Neural cell (in vitro differentiated cells): Measurements from ENCODE around the gene SACM1L. TPM values are rescaled to one million over a fixed set of nuclear protein-coding genes. Genes with fewer than 3 reads are reported as not detected.

ENCODE experiments used
- H2AFZ ChIP-seq: fragments of 200-600, 300-800 bp; sonication (generic), shearing (Covaris generic); 2 replicates; pipeline ENCODE4 v1.6.0; 2014; ENCODE audit warnings: low read depth, mild to moderate bottlenecking, antibody characterized with exemption, low read length, moderate library complexity
- H3F3A ChIP-seq: fragments of 200-600 bp; shearing (Covaris generic); 2 replicates; pipeline ENCODE4 v1.6.1; 2016; ENCODE audit warnings: mild to moderate bottlenecking, moderate library complexity, mixed read lengths, antibody characterized with exemption, low read length; ENCODE audit not compliant: insufficient read depth, poor library complexity, severe bottlenecking
- H3K27ac ChIP-seq: fragments of 200-600, 300-800 bp; sonication (generic), shearing (Covaris generic); 2 replicates; pipeline ENCODE4 v1.5.1; 2014; ENCODE audit warnings: mild to moderate bottlenecking, low read length, moderate library complexity
- H3K27me3 ChIP-seq: fragments of 300-800, 200-600 bp; sonication (generic), shearing (Covaris generic); 2 replicates; pipeline ENCODE4 v1.6.0; 2014; ENCODE audit warnings: mild to moderate bottlenecking, low read depth, low read length, moderate library complexity; ENCODE audit not compliant: insufficient read depth
- H3K36me3 ChIP-seq: fragments of 300-800, 200-600 bp; sonication (generic), shearing (Covaris generic); 2 replicates; pipeline ENCODE4 v1.5.1; 2014; ENCODE audit warnings: mild to moderate bottlenecking, antibody characterized with exemption, low read length, moderate library complexity; ENCODE audit not compliant: insufficient read depth
- H3K4me2 ChIP-seq: fragments of 300-800, 200-600 bp; sonication (generic), shearing (Covaris generic); 2 replicates; pipeline ENCODE4 v1.6.0; 2014; ENCODE audit warnings: mild to moderate bottlenecking, low read length
- H3K4me3 ChIP-seq: fragments of 300-800, 200-600 bp; sonication (generic), shearing (Covaris generic); 2 replicates; pipeline ENCODE4 v1.5.1; 2014; ENCODE audit warnings: mild to moderate bottlenecking, low read length, moderate library complexity
- H3K79me2 ChIP-seq: fragments of 200-600 bp; shearing (Covaris generic); replicated peaks from 2 replicates; pipeline ENCODE4 v1.6.0; 2014; ENCODE audit warnings: mild to moderate bottlenecking, low read length, moderate library complexity; ENCODE audit not compliant: insufficient read depth
- H3K9ac ChIP-seq: fragments of 300-800, 200-600 bp; sonication (generic), shearing (Covaris generic); 2 replicates; pipeline ENCODE4 v1.6.1; 2016; ENCODE audit warnings: mild to moderate bottlenecking, low read length, mixed read lengths
- H3K9me2 ChIP-seq: fragments of 200-600 bp; shearing (Covaris generic); 2 replicates; pipeline ENCODE4 v1.6.1; 2016; ENCODE audit warnings: mild to moderate bottlenecking, low read length, mixed read lengths; ENCODE audit not compliant: insufficient read depth
- H3K9me3 ChIP-seq: fragments of 200-600, 300-800 bp; sonication (generic), shearing (Covaris generic); 2 replicates; pipeline ENCODE4 v1.6.1; 2016; ENCODE audit warnings: mild to moderate bottlenecking, mixed run types, low read length, moderate library complexity, mixed read lengths
- H4K20me1 ChIP-seq: fragments of 200-600 bp; shearing (Covaris generic); 2 replicates; pipeline ENCODE4 v1.6.1; 2016; ENCODE audit warnings: mild to moderate bottlenecking, mixed run types; ENCODE audit not compliant: insufficient read depth
- CTCF ChIP-seq: fragments of 450-650 bp; IDR thresholded peaks from 2 replicates; pipeline ENCODE4 v1.5.1; 2014; ENCODE audit warnings: antibody characterized with exemption, mild to moderate bottlenecking, moderate library complexity; ENCODE audit not compliant: poor library complexity, severe bottlenecking
- EP300 ChIP-seq: fragments of 450-650 bp; conservative IDR thresholded peaks from 2 replicates; pipeline ENCODE4 v1.6.1; 2014; ENCODE audit warnings: antibody characterized with exemption, mild to moderate bottlenecking, moderate library complexity; ENCODE audit not compliant: poor library complexity, severe bottlenecking
- EZH2 ChIP-seq: fragments of 200-600, 300-800 bp; shearing (Covaris generic), sonication (generic); IDR thresholded peaks from 2 replicates; pipeline ENCODE4 v1.6.1; 2014; ENCODE audit warnings: antibody characterized with exemption, low read length, borderline replicate concordance, mild to moderate bottlenecking; ENCODE audit not compliant: insufficient read depth, poor library complexity, severe bottlenecking
- MXI1 ChIP-seq: fragments of 450-650 bp; conservative IDR thresholded peaks from 2 replicates; pipeline ENCODE4 v1.6.1; 2014; ENCODE audit warnings: antibody characterized with exemption, mild to moderate bottlenecking; ENCODE audit not compliant: poor library complexity, severe bottlenecking
- POLR2AphosphoS5 ChIP-seq: IDR thresholded peaks from 2 replicates; pipeline ENCODE4 v1.6.1; 2012
- RAD21 ChIP-seq: fragments of 450-650 bp; conservative IDR thresholded peaks from 2 replicates; pipeline ENCODE4 v1.6.1; 2014; ENCODE audit warnings: antibody characterized with exemption, mild to moderate bottlenecking, moderate library complexity
- REST ChIP-seq: IDR thresholded peaks from 2 replicates; pipeline ENCODE4 v1.6.1; 2012; ENCODE audit warnings: borderline replicate concordance
- SMC3 ChIP-seq: fragments of 450-650 bp; conservative IDR thresholded peaks from 2 replicates; pipeline ENCODE4 v1.6.1; 2014; ENCODE audit warnings: antibody characterized with exemption, mild to moderate bottlenecking, moderate library complexity; ENCODE audit not compliant: poor library complexity
- TAF1 ChIP-seq: IDR thresholded peaks from 2 replicates; pipeline ENCODE4 v1.6.1; 2012; ENCODE audit warnings: low read depth
- polyA plus RNA-seq: library from polyadenylated mRNA; depleted of rRNA; stranded (reverse); fragments of >200 nt; gene quantifications from 2 replicates; pipeline ENCODE4 v1.2.3, GENCODE V29; 2014

Gene SACM1L
- polyA plus RNA-seq, 1 donor from 2014 or later: 66.2 TPM

- TF ChIP-seq TAF1 (no peak), CTCF (no peak), SMC3 (no peak), EZH2 (no peak), REST (no peak), EP300 (no peak), POLR2AphosphoS5 (no peak), MXI1 (no peak), RAD21 (no peak)
- Histone ChIP-seq H3K79me2 (no peaks in the 10 kb centered on the region), H3K27ac (no peak overlapping the region), H3K36me3 (no peaks in the 10 kb centered on the region), H3K9ac (no peak overlapping the region), H3K4me2 (no peak overlapping the region), H2AFZ (no peak overlapping the region), H3K27me3 (no peaks in the 10 kb centered on the region), H3F3A (no peaks in the 10 kb centered on the region), H3K9me3 (no peaks in the 10 kb centered on the region), H3K9me2 (no peaks in the 10 kb centered on the region), H3K4me3 (no peak overlapping the region), H4K20me1 (no peaks in the 10 kb centered on the region)
These were observed 46.5 kb upstream of the SACM1L start for GRCh38 chr3:45642731-45643152.

GRCh38 chr3:45644063-45644790 is 45.0 kb upstream of the SACM1L start:
- no peak overlapping the region for H3K4me2 ChIP-seq
- no peaks in the 10 kb centered on the region for H3F3A ChIP-seq
- H3K9ac ChIP-seq: no peak overlapping the region
- H3K27me3 ChIP-seq: no peaks in the 10 kb centered on the region
- no peak overlapping the region for H3K4me3 ChIP-seq
- no peaks in the 10 kb centered on the region for H3K79me2 ChIP-seq
- no peaks in the 10 kb centered on the region for H3K9me2 ChIP-seq
- H3K9me3 ChIP-seq: no peaks in the 10 kb centered on the region
- H3K36me3 ChIP-seq: no peaks in the 10 kb centered on the region
- H4K20me1 ChIP-seq: no peaks in the 10 kb centered on the region
- H2AFZ ChIP-seq: no peak overlapping the region
- TF ChIP-seq SMC3 (no peak), EP300 (no peak)
- H3K27ac ChIP-seq: no peak overlapping the region
